GOT3 (cell line): ENCODE results near the gene EBPL.
"Not testable (repeated sequence)": the region's sequence is repeated elsewhere in the genome, so short reads cannot be mapped to it uniquely, and the experiment has no call there.

ENCODE experiments used
- DNase-seq: peaks from one replicate; lab custom pipeline; 2025; ENCODE audit warnings: mixed read lengths; lab: John Stamatoyannopoulos, UW

Gene EBPL

GRCh38 chr13:49635599-49636433, 55.5 kb downstream of the EBPL start:
- DNase-seq: no peak

DNA sequence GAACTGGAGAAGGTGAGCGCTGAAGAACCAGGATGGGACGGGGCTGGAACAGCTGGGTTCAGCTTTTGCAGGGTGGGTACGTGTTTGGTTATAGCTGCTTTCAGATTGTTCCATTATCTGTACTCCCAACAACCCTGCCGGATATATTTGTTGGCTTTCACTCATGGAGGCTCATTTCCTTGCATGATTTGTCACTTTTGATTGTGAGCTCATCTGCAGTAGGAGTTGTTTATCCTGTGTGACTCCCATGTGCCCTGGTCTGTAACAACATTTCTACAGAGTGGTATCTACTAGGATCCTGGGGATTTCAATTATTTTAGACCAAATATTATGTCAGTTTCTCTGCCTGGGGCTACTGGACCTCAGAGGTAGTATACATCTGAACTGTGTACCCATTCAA, 57.6 kb downstream of the EBPL start:
- DNase-seq: no peak

- DNase-seq: no peak
Observed at GRCh38 chr13:49632156-49632555, 59.1 kb downstream of the EBPL start.

DNA sequence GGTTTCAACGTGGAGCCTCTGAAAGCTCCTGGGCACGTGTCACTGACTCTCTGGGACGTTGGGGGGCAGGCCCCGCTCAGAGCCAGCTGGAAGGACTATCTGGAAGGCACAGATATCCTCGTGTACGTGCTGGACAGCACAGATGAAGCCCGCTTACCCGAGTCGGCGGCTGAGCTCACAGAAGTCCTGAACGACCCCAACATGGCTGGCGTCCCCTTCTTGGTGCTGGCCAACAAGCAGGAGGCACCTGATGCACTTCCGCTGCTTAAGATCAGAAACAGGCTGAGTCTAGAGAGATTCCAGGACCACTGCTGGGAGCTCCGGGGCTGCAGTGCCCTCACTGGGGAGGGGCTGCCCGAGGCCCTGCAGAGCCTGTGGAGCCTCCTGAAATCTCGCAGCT, 60.7 kb downstream of the EBPL start:
- no peak for DNase-seq

GRCh38 chr13:49629947-49630346, 61.3 kb downstream of the EBPL start:
- no peak for DNase-seq

DNA sequence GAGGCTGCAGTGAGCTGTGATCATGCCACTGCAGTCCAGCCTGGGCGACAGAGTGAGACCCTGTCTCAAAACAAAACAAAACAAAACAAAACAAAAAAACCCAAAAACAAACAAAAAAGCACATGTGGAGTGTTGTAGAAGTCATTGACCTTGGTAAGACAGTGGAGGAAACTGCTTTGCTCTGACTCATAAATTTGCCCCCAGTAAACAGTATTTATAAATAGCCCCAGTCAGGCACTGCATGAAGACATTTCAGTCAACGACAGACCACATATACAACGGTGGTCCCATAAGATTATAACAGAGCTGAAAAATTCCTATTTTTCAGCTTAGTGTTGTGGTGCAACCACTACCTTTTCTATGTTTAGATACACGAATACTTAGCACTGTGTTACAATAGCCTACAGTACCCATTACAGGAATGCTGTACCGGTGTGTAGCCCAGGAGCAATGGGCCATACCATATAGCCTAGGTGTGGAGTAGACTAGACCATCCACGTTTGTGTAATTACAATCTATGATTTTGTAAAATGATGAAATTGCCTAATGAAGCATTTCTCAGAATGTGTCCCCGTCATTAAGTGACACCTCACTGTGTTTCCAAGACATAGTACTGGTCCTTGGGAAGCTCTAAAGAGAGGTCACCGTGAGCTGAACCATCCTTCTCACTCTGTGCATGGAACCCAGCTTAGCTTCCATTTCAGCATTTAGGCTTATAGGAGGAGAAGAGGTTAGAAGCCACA, 61.9 kb downstream of the EBPL start:
- DNase-seq: no peak

DNA sequence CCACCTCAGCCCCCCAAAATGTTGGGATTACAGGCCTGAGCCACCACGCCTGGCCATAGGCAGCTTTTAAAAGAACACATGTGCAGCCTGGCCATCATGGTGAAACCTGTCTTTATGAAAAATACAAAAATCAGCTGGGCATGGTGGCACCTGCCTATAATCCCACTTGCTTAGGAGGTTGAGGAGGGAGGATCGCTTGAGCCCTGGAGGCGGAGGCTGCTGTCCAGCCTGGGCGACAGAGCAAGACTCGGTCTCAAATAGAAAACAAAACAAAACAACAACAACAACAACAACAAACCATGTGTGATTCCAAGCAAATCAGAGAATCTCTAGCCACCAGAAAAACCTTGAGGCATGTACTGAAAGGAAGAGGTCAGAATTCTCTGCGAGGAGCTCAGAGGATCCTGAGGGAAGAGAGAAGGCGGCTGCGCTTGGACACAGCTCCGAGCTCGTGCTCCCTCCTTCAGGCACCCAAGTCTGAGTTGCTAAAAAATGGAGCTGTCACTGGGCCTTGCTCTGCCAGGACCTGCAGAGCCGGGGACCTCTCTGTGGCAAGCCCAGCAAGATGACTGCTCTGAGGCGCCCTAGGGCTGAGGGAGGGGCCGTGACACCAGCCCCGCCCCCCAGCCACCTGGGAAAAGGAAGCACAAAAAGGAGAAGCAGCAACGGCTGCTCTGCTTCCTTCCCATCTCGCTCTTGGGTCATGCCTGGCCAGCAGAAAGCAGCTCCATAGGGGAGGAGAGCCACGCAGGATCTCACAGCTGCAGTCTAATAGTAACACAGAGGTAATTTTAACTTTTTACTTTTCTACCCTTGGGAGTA, 63.2 kb downstream of the EBPL start, which contains the start of gene ARL11:
ARL11 (plus strand) TSS at position 677 of the 822 bp plus-strand sequence. CDS start 1,941 bp downstream, outside the sequence.
- no peak for DNase-seq

- DNase-seq: no peak
Observed at GRCh38 chr13:49625392-49626079, 65.8 kb downstream of the EBPL start.

- no peak for DNase-seq
Observed at GRCh38 chr13:49624229-49624628, 67.1 kb downstream of the EBPL start.

DNA sequence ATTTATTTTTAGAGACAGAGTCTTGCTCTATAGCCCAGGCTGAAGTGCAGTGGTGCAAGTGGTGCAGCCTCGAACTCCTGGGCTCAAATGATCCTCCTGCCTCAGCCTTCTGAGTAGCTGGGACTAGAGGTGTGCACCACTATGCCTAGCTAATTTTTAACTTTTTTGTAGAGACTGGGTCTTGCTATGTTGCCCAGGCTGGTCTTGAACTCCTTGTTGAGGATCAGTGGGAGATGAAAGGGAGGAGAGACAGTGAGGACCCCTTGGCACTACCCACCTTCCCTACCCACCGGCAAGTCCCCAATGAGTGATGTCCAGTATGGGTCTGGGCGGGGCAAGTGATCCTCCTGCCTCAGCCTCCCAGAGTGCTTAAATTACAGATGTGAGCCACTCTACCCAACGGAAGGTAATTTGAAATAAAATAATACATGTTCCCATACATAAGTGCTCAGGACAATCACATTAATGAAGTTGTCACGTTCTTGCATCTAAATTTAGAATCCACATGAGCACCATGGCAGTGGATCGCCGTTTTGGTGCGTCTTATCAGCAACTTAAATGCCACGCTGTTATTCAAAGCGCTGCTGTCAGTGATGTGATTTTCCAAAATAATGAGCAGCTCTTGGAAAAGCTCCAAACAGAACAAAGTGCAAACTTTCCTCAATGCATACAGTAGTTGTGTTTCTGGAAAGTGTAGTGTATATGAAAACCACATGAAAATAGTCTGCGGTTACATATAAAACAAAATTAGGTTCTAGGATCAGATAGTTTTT, 68.9 kb downstream of the EBPL start:
- no peak for DNase-seq

DNA sequence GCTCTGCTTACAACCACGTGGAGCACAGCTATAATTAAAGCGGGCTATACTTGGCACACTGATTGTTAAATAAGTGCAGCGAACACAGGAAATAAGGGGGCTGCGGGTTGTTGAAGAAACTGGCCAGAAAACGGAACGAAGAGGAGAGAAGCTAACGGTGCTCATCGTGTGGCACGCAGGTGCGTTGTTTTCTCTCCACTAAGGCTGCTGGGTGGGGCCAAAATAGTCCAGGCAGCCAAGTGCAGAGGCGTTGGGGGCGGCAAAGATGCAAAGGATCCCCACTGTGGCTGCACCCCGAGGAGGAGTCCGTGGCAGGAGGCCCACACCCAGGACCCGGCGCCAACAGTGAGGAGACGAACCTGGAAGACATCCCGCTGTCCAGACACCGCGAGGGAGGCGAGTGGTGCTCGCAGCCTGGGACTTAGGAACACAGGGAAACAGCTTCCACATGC, 71.1 kb downstream of the EBPL start:
- DNase-seq: no peak

- no peak for DNase-seq
Observed at GRCh38 chr13:49616676-49617065, 74.6 kb downstream of the EBPL start.

GRCh38 chr13:49615836-49616675, 75.2 kb downstream of the EBPL start:
- DNase-seq: no peak

- DNase-seq: not testable (repeated sequence)
Observed at GRCh38 chr13:49612042-49612441, 79.2 kb downstream of the EBPL start.
